Measurements from ENCODE around the gene FCN1.

Gene FCN1

GRCh38 chr9:134913041-134913712 lies 4.5 kb downstream of the FCN1 start:
- DNase-seq: no peak

- no peak for DNase-seq
These were observed 5.4 kb downstream of the FCN1 start for GRCh38 chr9:134912126-134912840.

- DNase-seq: no peak
These were observed 7.9 kb downstream of the FCN1 start for GRCh38 chr9:134909511-134910481.

GRCh38 chr9:134908524-134909309 lies 9.0 kb downstream of the FCN1 start:
- DNase-seq: no peak

- no peak for DNase-seq
These were observed 14.8 kb downstream of the FCN1 start for GRCh38 chr9:134902936-134903335.

GRCh38 chr9:134899818-134900217 lies 17.9 kb downstream of the FCN1 start:
- DNase-seq: no peak

GRCh38 chr9:134899168-134899567 lies 18.5 kb downstream of the FCN1 start:
- no peak for DNase-seq

- no peak for DNase-seq
These were observed 19.4 kb downstream of the FCN1 start for GRCh38 chr9:134898319-134898718.

GRCh38 chr9:134897584-134898170 lies 20.0 kb downstream of the FCN1 start:
- DNase-seq: peak; percentile 8

GRCh38 chr9:134896834-134897583 lies 20.7 kb downstream of the FCN1 start:
- DNase-seq: no peak

- DNase-seq: peak; percentile 93
These were observed 21.5 kb downstream of the FCN1 start for GRCh38 chr9:134895908-134896833.

GRCh38 chr9:134895567-134895907 lies 22.2 kb downstream of the FCN1 start:
- DNase-seq: no peak

- no peak for DNase-seq
These were observed 22.6 kb downstream of the FCN1 start for GRCh38 chr9:134895097-134895496.

- DNase-seq: no peak
These were observed 23.4 kb downstream of the FCN1 start for GRCh38 chr9:134894136-134894860.

- no peak for DNase-seq
These were observed 24.8 kb downstream of the FCN1 start for GRCh38 chr9:134892820-134893420.

GRCh38 chr9:134892221-134892620 lies 25.5 kb downstream of the FCN1 start:
- no peak for DNase-seq

GRCh38 chr9:134891713-134892112 lies 26.0 kb downstream of the FCN1 start:
- no peak for DNase-seq

- no peak for DNase-seq
These were observed 26.7 kb downstream of the FCN1 start for GRCh38 chr9:134891053-134891452.

GRCh38 chr9:134890155-134890495 lies 27.6 kb downstream of the FCN1 start:
- no peak for DNase-seq

Data from DMS79 (cell line).